BJ (cell line): ENCODE data around the gene DOCK10. TPM values are rescaled to one million over a fixed set of nuclear protein-coding genes. Genes with fewer than 3 reads are reported as not detected.

Experiments used
- CTCF ChIA-PET: fragments of 350-600 bp; formaldehyde crosslinking; extraction: SDS; loops from one replicate; lab custom pipeline; 2021; ENCODE audit warnings: antibody characterized with exemption, inconsistent platforms; lab: Yijun Ruan, JAX
- POLR2A ChIA-PET: fragments of 300-600 bp; sonication (Branson Sonifier 250); formaldehyde crosslinking; extraction: SDS; loops from one replicate; lab custom pipeline; 2021; ENCODE audit warnings: antibody characterized with exemption; lab: Charles Lee
- DNase-seq: peaks from one replicate; pipeline ENCODE4 v3.0.0-alpha.2; 2011; ENCODE audit warnings: low read depth
- H3K27me3 ChIP-seq: 2 replicates; pipeline ENCODE4 v1.6.0; 2011; ENCODE audit warnings: low read length; ENCODE audit not compliant: control insufficient read depth, insufficient read depth
- H3K36me3 ChIP-seq: 2 replicates; pipeline ENCODE4 v1.5.1; 2011; ENCODE audit warnings: low read length; ENCODE audit not compliant: control insufficient read depth, insufficient read depth
- H3K4me3 ChIP-seq: 2 replicates; pipeline ENCODE4 v1.5.1; 2011; ENCODE audit warnings: low read depth, mild to moderate bottlenecking, control low read depth, low read length
- polyA plus RNA-seq: library from polyadenylated mRNA; depleted of rRNA; stranded (reverse); fragments of >200 nt; gene quantifications from 2 replicates; pipeline ENCODE4 v1.2.3, GENCODE V29; 2011
- TF ChIP-seq, protein P1 (sequence below): IDR thresholded peaks from 2 replicates; pipeline ENCODE4 v1.5.1; 2011; ENCODE audit warnings: low read depth, mild to moderate bottlenecking, control low read depth, inconsistent platforms, low read length, moderate library complexity; ENCODE audit not compliant: insufficient read depth

DOCK10 gene
- polyA plus RNA-seq, 1 experiment = 62.7 TPM

- DNase-seq = no peak
- CTCF ChIA-PET = interaction anchor here (1.4 to 2.4 kb wide), 2 partner anchors 11 to 51 kb away, joined by 3 to 7 read pairs; no protein-coding TSS in a partner anchor
- H3K27me3 ChIP-seq = no peaks in the 10 kb centered on the region
- no peaks in the 10 kb centered on the region; the same call in 1 of the 2 replicates for H3K36me3 ChIP-seq
- H3K4me3 ChIP-seq = no peak overlapping the region
- TF ChIP-seq, protein P1, sequence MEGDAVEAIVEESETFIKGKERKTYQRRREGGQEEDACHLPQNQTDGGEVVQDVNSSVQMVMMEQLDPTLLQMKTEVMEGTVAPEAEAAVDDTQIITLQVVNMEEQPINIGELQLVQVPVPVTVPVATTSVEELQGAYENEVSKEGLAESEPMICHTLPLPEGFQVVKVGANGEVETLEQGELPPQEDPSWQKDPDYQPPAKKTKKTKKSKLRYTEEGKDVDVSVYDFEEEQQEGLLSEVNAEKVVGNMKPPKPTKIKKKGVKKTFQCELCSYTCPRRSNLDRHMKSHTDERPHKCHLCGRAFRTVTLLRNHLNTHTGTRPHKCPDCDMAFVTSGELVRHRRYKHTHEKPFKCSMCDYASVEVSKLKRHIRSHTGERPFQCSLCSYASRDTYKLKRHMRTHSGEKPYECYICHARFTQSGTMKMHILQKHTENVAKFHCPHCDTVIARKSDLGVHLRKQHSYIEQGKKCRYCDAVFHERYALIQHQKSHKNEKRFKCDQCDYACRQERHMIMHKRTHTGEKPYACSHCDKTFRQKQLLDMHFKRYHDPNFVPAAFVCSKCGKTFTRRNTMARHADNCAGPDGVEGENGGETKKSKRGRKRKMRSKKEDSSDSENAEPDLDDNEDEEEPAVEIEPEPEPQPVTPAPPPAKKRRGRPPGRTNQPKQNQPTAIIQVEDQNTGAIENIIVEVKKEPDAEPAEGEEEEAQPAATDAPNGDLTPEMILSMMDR = no peak
- POLR2A ChIA-PET = no interaction called here
Observed at GRCh38 chr2:224937887-224938286, 104.4 kb downstream of the DOCK10 start.

- Histone ChIP-seq H3K4me3 (no peak overlapping the region), H3K36me3 (peaks cover 4% of the 10 kb centered on the region; the same call in 1 of the 2 replicates), H3K27me3 (no peaks in the 10 kb centered on the region)
- ChIA-PET CTCF (interaction anchor here (1.1 kb wide), 1 partner anchor 12 kb away, joined by 3 read pairs; no protein-coding TSS in a partner anchor), POLR2A (no interaction called here)
- TF ChIP-seq, protein P1 = no peak
- DNase-seq = no peak
Observed at GRCh38 chr2:224934526-224935188, 107.6 kb downstream of the DOCK10 start.

- ChIA-PET POLR2A (no interaction called here), CTCF (interaction anchor here (0.8 kb wide), 1 partner anchor 69 kb away, joined by 3 read pairs; no protein-coding TSS in a partner anchor)
- no peak overlapping the region for H3K4me3 ChIP-seq
- peaks cover 4% of the 10 kb centered on the region; the same call in 1 of the 2 replicates for H3K36me3 ChIP-seq
- no peaks in the 10 kb centered on the region for H3K27me3 ChIP-seq
- TF ChIP-seq, protein P1 = no peak
- no peak for DNase-seq
Observed at GRCh38 chr2:224933431-224933830, 108.8 kb downstream of the DOCK10 start.

DNA sequence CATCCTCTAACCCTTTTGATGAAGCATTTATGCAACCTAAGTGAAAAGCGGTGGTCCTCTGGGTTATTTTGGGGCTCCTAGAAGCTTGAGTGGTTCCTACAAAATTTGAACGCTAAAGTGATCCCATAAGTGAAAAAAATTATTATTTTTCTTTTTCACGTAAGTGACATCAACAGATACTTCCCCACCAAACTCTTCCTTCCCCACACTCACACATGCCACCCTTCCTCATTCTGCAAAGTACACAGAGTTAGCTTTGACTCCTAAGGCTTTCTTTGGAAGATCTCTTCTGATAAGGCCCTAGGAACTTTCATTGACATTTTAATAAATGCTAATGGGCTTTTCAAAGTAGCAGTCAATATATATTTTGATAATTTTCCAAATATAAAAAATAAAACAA, 109.7 kb downstream of the DOCK10 start:
- POLR2A ChIA-PET = no interaction called here
- no peak for DNase-seq
- TF ChIP-seq, protein P1 = no peak
- CTCF ChIA-PET = no interaction called here
- no peaks in the 10 kb centered on the region for H3K27me3 ChIP-seq
- no peak overlapping the region for H3K4me3 ChIP-seq
- peaks cover 7% of the 10 kb centered on the region for H3K36me3 ChIP-seq

GRCh38 chr2:224931956-224932355, 110.3 kb downstream of the DOCK10 start:
- TF ChIP-seq, protein P1 = no peak
- ChIA-PET POLR2A (no interaction called here), CTCF (no interaction called here)
- no peaks in the 10 kb centered on the region for H3K27me3 ChIP-seq
- peaks cover 7% of the 10 kb centered on the region for H3K36me3 ChIP-seq
- no peak for DNase-seq
- H3K4me3 ChIP-seq = no peak overlapping the region
